Measurements from ENCODE around the gene SPP2. TPM values are rescaled to one million over a fixed set of nuclear protein-coding genes. Genes with fewer than 3 reads are reported as not detected.

SPP2 gene
- total and polyA plus RNA-seq, 9 of the 15 experiments (the other 6 are each of a cell fraction or from before 2014, with no cell fraction given), result not detected

DNA sequence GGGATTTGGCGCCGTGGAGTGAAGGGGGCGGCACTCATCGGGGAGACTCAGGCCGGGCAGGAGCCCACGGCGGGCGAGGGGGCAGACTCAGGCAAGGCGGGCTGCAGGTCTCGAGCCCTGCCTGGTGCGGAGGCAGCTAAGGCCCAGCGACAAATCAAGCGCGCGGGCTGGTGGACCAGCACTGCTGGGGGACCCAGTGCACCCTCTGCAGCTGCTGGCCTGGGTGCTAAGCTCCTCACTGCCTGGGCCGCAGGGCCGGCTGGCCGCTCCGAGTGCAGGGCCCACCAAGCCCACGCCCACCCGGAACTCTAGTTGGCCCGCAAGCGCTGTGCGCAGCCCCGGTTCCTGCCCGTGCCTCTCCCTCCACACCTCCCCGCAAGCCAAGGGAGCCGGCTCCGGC is 26.2 kb upstream of the SPP2 start:
- DNase-seq (ENCODE audit: extremely low read depth in 1 of 4, low spot score in 3 of 4) (no peak), ATAC-seq (no peak), FAIRE-seq (no peak)
- no peak overlapping the region for H3K4me2 ChIP-seq (ENCODE audit: insufficient read depth, low read length)
- CTCF ChIA-PET (ENCODE audit: low intra/inter-chr PET ratio), result no interaction called here
- in situ Hi-C loops (cut with MboI) (no loop called here), intact Hi-C loops (cut with micrococcal nuclease) (no loop called here)
- WGBS (ENCODE audit: insufficient coverage, low coverage, missing lambda C conversion rate), result 28% methylated on average over 7 of the region's 29 CpGs
- H3K9ac ChIP-seq (ENCODE audit: insufficient read depth in 1 of 2, low read depth in 2 of 2, low read length in 2 of 2), result no peak overlapping the region
- no peaks in the 10 kb centered on the region for H3K79me2 ChIP-seq (ENCODE audit: control insufficient read depth, insufficient read depth, low read length)
- H2AFZ ChIP-seq (ENCODE audit: low read depth, low read length), result no peak overlapping the region
- H4K20me1 ChIP-seq (replicated peaks; ENCODE audit: control insufficient read depth, insufficient read depth, low read length), result no peaks in the 10 kb centered on the region
- no peaks in the 10 kb centered on the region for H3K9me1 ChIP-seq (ENCODE audit: control insufficient read depth, insufficient read depth, low read length)
- H3K4me1 ChIP-seq (replicated peaks in 1 of 2; ENCODE audit: control insufficient read depth in 2 of 2, insufficient read depth in 2 of 2, low read length in 2 of 2), result no peaks in the 10 kb centered on the region
- no peak overlapping the region for H3K27ac ChIP-seq (ENCODE audit: extremely low read depth, low read depth, low read length)
- BruUV-seq (replicated peaks), result no TSS peak
- H3K4me3 ChIP-seq, result no peak overlapping the region
- H3K9me3 ChIP-seq (replicated peaks; ENCODE audit: control insufficient read depth, insufficient read depth, low read depth, low read length), result no peaks in the 10 kb centered on the region
- no peaks in the 10 kb centered on the region for H3K27me3 ChIP-seq (ENCODE audit: control insufficient read depth in 2 of 2, insufficient read depth in 2 of 2, low read length in 2 of 2)
- TF ChIP-seq NR4A1 (CRISPR knock-in tag; IDR thresholded peaks at IDR 0.05), result no peak
- TF ChIP-seq NR4A1 (tag; IDR thresholded peaks at IDR 0.05), result no peak
- TF ChIP-seq, protein P1, sequence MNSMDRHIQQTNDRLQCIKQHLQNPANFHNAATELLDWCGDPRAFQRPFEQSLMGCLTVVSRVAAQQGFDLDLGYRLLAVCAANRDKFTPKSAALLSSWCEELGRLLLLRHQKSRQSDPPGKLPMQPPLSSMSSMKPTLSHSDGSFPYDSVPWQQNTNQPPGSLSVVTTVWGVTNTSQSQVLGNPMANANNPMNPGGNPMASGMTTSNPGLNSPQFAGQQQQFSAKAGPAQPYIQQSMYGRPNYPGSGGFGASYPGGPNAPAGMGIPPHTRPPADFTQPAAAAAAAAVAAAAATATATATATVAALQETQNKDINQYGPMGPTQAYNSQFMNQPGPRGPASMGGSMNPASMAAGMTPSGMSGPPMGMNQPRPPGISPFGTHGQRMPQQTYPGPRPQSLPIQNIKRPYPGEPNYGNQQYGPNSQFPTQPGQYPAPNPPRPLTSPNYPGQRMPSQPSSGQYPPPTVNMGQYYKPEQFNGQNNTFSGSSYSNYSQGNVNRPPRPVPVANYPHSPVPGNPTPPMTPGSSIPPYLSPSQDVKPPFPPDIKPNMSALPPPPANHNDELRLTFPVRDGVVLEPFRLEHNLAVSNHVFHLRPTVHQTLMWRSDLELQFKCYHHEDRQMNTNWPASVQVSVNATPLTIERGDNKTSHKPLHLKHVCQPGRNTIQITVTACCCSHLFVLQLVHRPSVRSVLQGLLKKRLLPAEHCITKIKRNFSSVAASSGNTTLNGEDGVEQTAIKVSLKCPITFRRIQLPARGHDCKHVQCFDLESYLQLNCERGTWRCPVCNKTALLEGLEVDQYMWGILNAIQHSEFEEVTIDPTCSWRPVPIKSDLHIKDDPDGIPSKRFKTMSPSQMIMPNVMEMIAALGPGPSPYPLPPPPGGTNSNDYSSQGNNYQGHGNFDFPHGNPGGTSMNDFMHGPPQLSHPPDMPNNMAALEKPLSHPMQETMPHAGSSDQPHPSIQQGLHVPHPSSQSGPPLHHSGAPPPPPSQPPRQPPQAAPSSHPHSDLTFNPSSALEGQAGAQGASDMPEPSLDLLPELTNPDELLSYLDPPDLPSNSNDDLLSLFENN (IDR thresholded peaks at IDR 0.05; ENCODE audit: low read depth in 2 of 2, low read length in 2 of 2), result no peak
- POLR2A ChIA-PET, result no interaction called here
- H3K36me3 ChIP-seq (ENCODE audit: control insufficient read depth, insufficient read depth, low read length), result no peaks in the 10 kb centered on the region

Data from K562 (cell line).